A673 (cell line): ENCODE data around the gene LNX1.

Experiments used
- EZH2 ChIP-seq: fragments of 200-600 bp; sonication (generic); IDR thresholded peaks from 2 replicates; pipeline ENCODE4 v1.6.1; 2017; ENCODE audit warnings: borderline replicate concordance, low read depth, mild to moderate bottlenecking, mixed read lengths, antibody characterized with exemption, low read length; ENCODE audit not compliant: poor library complexity, severe bottlenecking
- TF ChIP-seq, protein P1 (sequence below): fragments of 300-800, 200-600 bp; sonication (generic); conservative IDR thresholded peaks from 2 replicates; pipeline ENCODE4 v1.5.1; 2017; ENCODE audit warnings: low read depth, mild to moderate bottlenecking, antibody characterized with exemption, low read length, moderate library complexity, mixed read lengths

GRCh38 chr4:53545273-53545672, 46.0 kb downstream of the LNX1 start:
- TF ChIP-seq EZH2 = no peak
- TF ChIP-seq, protein P1, sequence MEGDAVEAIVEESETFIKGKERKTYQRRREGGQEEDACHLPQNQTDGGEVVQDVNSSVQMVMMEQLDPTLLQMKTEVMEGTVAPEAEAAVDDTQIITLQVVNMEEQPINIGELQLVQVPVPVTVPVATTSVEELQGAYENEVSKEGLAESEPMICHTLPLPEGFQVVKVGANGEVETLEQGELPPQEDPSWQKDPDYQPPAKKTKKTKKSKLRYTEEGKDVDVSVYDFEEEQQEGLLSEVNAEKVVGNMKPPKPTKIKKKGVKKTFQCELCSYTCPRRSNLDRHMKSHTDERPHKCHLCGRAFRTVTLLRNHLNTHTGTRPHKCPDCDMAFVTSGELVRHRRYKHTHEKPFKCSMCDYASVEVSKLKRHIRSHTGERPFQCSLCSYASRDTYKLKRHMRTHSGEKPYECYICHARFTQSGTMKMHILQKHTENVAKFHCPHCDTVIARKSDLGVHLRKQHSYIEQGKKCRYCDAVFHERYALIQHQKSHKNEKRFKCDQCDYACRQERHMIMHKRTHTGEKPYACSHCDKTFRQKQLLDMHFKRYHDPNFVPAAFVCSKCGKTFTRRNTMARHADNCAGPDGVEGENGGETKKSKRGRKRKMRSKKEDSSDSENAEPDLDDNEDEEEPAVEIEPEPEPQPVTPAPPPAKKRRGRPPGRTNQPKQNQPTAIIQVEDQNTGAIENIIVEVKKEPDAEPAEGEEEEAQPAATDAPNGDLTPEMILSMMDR = no peak
